SK-N-SH treated with all-trans-retinoic acid at 6 μM for 48 hours (cell line): ENCODE measurements around the gene NHEJ1.
"Not testable (repeated sequence)": the region's sequence is repeated elsewhere in the genome, so short reads cannot be mapped to it uniquely, and the experiment has no call there.

Experiments
- ATAC-seq: fragments of 200-7000 bp; cut with Tn5 transposase; 3 replicates; pipeline ENCODE4 v1.9.1; 2020; ENCODE audit warnings: mild to moderate bottlenecking, moderate library complexity
- ARNTL ChIP-seq: fragments of 450-650 bp; formaldehyde crosslinking; IDR thresholded peaks from 2 replicates; pipeline ENCODE4 v1.5.0; 2020; ENCODE audit warnings: low read depth, mild to moderate bottlenecking, moderate library complexity, borderline replicate concordance
- BACH2 ChIP-seq: fragments of 250-450 bp; sonication (Bioruptor Pico); IDR thresholded peaks from 2 replicates; pipeline ENCODE4 v1.9.0; 2021; ENCODE audit warnings: mild to moderate bottlenecking, borderline replicate concordance
- CSDC2 ChIP-seq: fragments of 250-450 bp; sonication (Bioruptor Pico); IDR thresholded peaks from 2 replicates; pipeline ENCODE4 v1.5.0; 2020; ENCODE audit warnings: mild to moderate bottlenecking, moderate library complexity
- CSRNP3 ChIP-seq: fragments of 250-450 bp; sonication (Bioruptor Pico); IDR thresholded peaks from 2 replicates; pipeline ENCODE4 v1.5.1; 2021; ENCODE audit warnings: mild to moderate bottlenecking, moderate library complexity
- ESRRG ChIP-seq: fragments of 250-450 bp; sonication (Bioruptor Pico); IDR thresholded peaks from 2 replicates; pipeline ENCODE4 v1.6.1; 2021; ENCODE audit warnings: mild to moderate bottlenecking
- ISL1 ChIP-seq: fragments of 250-450 bp; sonication (Bioruptor Pico); IDR thresholded peaks from 2 replicates; pipeline ENCODE4 v2.1.2; 2022; ENCODE audit warnings: mild to moderate bottlenecking, moderate library complexity
- OSR1 ChIP-seq: fragments of 250-450 bp; sonication (Bioruptor Pico); IDR thresholded peaks from 2 replicates; pipeline ENCODE4 v1.8.0; 2022; ENCODE audit warnings: moderate library complexity, mild to moderate bottlenecking, inconsistent platforms
- PPARA ChIP-seq: fragments of 250-450 bp; sonication (Bioruptor Pico); IDR thresholded peaks from 2 replicates; pipeline ENCODE4 v1.5.0; 2020; ENCODE audit warnings: mild to moderate bottlenecking, borderline replicate concordance
- RARB ChIP-seq: fragments of 250-450 bp; sonication (Bioruptor Pico); IDR thresholded peaks from 2 replicates; pipeline ENCODE4 v1.8.0; 2021; ENCODE audit warnings: mild to moderate bottlenecking, moderate library complexity
- SNAI2 ChIP-seq: fragments of 250-450 bp; sonication (Bioruptor Pico); IDR thresholded peaks from 2 replicates; pipeline ENCODE4 v1.5.0; 2020; ENCODE audit warnings: mild to moderate bottlenecking, moderate library complexity
- TCF4 ChIP-seq: fragments of 250-450 bp; sonication (Bioruptor Pico); IDR thresholded peaks from 2 replicates; pipeline ENCODE4 v1.8.0; 2021; ENCODE audit warnings: mild to moderate bottlenecking, moderate library complexity, borderline replicate concordance
- TOX ChIP-seq: fragments of 250-450 bp; sonication (Bioruptor Pico); IDR thresholded peaks from 2 replicates; pipeline ENCODE4 v1.8.0; 2021; ENCODE audit warnings: mild to moderate bottlenecking, moderate library complexity, borderline replicate concordance
- ZC3H10 ChIP-seq: fragments of 250-450 bp; sonication (Bioruptor Pico); IDR thresholded peaks from 2 replicates; pipeline ENCODE4 v1.5.1; 2021; ENCODE audit warnings: mild to moderate bottlenecking, moderate library complexity
- ZFP3 ChIP-seq: fragments of 250-450 bp; sonication (Bioruptor Pico); IDR thresholded peaks from 2 replicates; pipeline ENCODE4 v1.5.0; 2020; ENCODE audit warnings: mild to moderate bottlenecking, moderate library complexity
- ZFP30 ChIP-seq: fragments of 450-650 bp; formaldehyde crosslinking; IDR thresholded peaks from 2 replicates; pipeline ENCODE4 v1.5.0; 2022; ENCODE audit warnings: mild to moderate bottlenecking, moderate library complexity
- ZNF565 ChIP-seq: fragments of 450-650 bp; formaldehyde crosslinking; conservative IDR thresholded peaks from 2 replicates; pipeline ENCODE4 v1.5.0; 2020; ENCODE audit warnings: low read depth, mild to moderate bottlenecking, moderate library complexity
- ZNF70 ChIP-seq: fragments of 450-650 bp; formaldehyde crosslinking; IDR thresholded peaks from 2 replicates; pipeline ENCODE4 v1.5.0; 2020; ENCODE audit warnings: mild to moderate bottlenecking, moderate library complexity
- ZNF8 ChIP-seq: fragments of 450-650 bp; formaldehyde crosslinking; IDR thresholded peaks from 2 replicates; pipeline ENCODE4 v1.5.0; 2020; ENCODE audit warnings: mild to moderate bottlenecking, moderate library complexity
- TF ChIP-seq, protein P1 (sequence below): fragments of 250-450 bp; sonication (Bioruptor Pico); IDR thresholded peaks from 2 replicates; pipeline ENCODE4 v1.5.0; 2020; ENCODE audit warnings: mild to moderate bottlenecking, moderate library complexity
- TF ChIP-seq, protein P2 (sequence below): fragments of 250-450 bp; sonication (Bioruptor Pico); IDR thresholded peaks from 2 replicates; pipeline ENCODE4 v1.8.0; 2020; ENCODE audit warnings: mild to moderate bottlenecking, moderate library complexity, borderline replicate concordance
- TF ChIP-seq, protein P3 (sequence below): fragments of 250-450 bp; sonication (Bioruptor Pico); IDR thresholded peaks from 2 replicates; pipeline ENCODE4 v1.5.1; 2020; ENCODE audit warnings: low read depth, mild to moderate bottlenecking, moderate library complexity

The NHEJ1 gene

GRCh38 chr2:219204425-219205164 is 44.0 kb upstream of the NHEJ1 start:
- ATAC-seq, result no peak
- TF ChIP-seq CSDC2 (CRISPR knock-in tag) (no peak), BACH2 (no peak), ZNF70 (CRISPR knock-in tag) (no peak)
- TF ChIP-seq, protein P1, sequence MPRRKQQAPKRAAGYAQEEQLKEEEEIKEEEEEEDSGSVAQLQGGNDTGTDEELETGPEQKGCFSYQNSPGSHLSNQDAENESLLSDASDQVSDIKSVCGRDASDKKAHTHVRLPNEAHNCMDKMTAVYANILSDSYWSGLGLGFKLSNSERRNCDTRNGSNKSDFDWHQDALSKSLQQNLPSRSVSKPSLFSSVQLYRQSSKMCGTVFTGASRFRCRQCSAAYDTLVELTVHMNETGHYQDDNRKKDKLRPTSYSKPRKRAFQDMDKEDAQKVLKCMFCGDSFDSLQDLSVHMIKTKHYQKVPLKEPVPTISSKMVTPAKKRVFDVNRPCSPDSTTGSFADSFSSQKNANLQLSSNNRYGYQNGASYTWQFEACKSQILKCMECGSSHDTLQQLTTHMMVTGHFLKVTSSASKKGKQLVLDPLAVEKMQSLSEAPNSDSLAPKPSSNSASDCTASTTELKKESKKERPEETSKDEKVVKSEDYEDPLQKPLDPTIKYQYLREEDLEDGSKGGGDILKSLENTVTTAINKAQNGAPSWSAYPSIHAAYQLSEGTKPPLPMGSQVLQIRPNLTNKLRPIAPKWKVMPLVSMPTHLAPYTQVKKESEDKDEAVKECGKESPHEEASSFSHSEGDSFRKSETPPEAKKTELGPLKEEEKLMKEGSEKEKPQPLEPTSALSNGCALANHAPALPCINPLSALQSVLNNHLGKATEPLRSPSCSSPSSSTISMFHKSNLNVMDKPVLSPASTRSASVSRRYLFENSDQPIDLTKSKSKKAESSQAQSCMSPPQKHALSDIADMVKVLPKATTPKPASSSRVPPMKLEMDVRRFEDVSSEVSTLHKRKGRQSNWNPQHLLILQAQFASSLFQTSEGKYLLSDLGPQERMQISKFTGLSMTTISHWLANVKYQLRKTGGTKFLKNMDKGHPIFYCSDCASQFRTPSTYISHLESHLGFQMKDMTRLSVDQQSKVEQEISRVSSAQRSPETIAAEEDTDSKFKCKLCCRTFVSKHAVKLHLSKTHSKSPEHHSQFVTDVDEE (CRISPR knock-in tag), result no peak
- TF ChIP-seq, protein P2, sequence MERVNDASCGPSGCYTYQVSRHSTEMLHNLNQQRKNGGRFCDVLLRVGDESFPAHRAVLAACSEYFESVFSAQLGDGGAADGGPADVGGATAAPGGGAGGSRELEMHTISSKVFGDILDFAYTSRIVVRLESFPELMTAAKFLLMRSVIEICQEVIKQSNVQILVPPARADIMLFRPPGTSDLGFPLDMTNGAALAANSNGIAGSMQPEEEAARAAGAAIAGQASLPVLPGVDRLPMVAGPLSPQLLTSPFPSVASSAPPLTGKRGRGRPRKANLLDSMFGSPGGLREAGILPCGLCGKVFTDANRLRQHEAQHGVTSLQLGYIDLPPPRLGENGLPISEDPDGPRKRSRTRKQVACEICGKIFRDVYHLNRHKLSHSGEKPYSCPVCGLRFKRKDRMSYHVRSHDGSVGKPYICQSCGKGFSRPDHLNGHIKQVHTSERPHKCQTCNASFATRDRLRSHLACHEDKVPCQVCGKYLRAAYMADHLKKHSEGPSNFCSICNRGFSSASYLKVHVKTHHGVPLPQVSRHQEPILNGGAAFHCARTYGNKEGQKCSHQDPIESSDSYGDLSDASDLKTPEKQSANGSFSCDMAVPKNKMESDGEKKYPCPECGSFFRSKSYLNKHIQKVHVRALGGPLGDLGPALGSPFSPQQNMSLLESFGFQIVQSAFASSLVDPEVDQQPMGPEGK, result no peak

DNA sequence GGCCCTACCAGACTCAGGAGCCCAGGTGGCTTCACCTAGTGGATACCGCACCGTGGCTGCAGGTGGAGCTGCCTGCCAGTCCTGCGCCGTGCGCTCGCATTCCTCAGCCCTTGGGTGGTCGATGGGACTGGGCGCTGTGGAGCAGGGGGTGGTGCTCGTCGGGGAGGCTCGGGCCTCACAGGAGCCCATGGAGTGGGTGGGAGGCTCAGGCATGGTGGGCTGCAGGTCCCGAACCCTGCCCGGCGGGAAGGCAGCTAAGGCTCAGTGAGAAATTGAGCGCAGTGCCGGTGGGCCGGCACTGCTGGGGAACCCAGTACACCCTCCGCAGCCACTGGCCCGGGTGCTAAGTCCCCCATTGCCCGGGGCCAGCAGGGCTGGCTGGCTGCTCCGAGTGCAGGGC is 40.7 kb upstream of the NHEJ1 start:
- not testable (repeated sequence) for ATAC-seq

DNA sequence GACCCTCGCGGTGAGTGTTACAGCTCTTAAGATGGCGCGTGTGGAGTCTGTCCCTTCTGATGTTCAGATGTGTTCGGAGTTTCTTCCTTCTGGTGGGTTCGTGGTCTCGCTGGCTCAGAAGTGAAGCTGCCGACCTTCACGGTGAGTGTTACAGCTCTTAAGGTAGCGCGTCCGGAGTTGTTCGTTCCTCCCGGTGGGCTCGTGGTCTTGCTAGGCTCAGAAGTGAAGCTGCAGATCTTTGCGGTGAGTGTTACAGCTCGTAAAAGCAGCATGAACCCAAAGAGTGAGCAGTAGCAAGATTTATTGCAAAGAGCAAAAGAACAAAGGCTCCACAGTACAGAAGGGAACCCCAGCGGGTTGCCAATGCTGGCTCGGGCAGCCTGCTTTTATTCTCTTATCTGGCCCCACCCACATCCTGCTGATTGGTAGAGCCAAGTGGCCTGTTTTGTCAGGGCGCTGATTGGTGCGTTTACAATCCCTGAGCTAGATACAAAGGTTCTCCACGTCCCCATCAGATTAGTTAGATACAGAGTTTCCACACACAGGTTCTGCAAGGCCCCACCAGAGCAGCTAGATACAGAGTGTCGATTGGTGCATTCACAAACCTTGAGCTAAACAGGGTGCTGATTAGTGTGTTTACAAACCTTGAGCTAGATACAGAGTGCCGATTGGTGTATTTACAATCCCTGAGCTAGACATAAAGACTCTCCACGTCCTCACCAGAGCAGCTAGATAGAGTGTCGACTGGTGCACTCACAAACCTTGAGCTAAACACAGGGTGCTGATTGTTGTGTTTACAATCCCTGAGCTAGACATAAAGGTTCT is 40.1 kb upstream of the NHEJ1 start:
- not testable (repeated sequence) for ATAC-seq

DNA sequence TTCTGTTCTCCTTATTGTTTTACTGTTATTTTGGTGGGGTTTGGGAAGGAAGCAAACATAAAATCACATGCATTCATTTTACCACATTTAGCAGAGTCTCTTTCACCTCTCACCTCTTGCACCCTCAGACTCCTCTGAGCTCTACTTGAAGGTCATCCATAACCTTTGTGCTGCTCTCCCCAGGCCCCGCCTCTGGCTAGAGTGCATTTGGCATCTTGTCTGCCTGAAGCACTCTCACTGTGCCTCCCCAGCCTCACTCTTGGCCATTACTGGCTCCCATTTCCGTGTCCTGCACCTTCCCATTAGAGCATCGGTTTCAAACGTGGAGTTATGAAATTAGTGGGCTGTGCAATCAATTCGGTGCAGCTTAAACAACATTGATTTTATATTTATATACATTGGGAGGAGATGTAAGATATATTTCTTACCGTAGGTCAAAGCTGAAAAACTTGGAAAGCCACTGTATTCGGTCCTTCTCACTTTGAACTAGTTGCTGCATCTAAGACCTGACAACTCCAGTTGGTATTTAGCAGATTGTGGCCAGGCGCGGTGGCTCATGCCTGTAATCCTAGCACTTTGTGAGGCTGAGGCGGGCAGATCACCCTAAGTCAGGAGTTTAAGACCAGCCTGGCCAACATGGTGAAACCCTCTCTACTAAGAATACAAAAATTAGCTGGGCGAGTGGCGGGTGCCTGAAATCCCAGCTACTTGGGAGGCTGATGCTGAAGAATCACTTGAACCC is 39.0 kb upstream of the NHEJ1 start:
- no peak for ATAC-seq
- TF ChIP-seq TCF4 (CRISPR knock-in tag), result no peak
- no peak for TF ChIP-seq ZC3H10 (CRISPR knock-in tag)
- TF ChIP-seq SNAI2 (CRISPR knock-in tag), result no peak
- no peak for TF ChIP-seq OSR1
- no peak for TF ChIP-seq ISL1 (CRISPR knock-in tag)
- no peak for TF ChIP-seq ZFP3 (CRISPR knock-in tag)
- TF ChIP-seq, protein P1 (CRISPR knock-in tag), result no peak
- no peak for TF ChIP-seq BACH2
- no peak for TF ChIP-seq PPARA
- TF ChIP-seq TOX, result no peak
- TF ChIP-seq ESRRG (CRISPR knock-in tag), result no peak
- TF ChIP-seq RARB (CRISPR knock-in tag), result no peak
- no peak for TF ChIP-seq ZNF565 (CRISPR knock-in tag)
- no peak for TF ChIP-seq CSDC2 (CRISPR knock-in tag)
- TF ChIP-seq ARNTL, result no peak
- TF ChIP-seq ZNF8 (CRISPR knock-in tag), result no peak
- no peak for TF ChIP-seq ZNF70 (CRISPR knock-in tag)
- TF ChIP-seq, protein P3, sequence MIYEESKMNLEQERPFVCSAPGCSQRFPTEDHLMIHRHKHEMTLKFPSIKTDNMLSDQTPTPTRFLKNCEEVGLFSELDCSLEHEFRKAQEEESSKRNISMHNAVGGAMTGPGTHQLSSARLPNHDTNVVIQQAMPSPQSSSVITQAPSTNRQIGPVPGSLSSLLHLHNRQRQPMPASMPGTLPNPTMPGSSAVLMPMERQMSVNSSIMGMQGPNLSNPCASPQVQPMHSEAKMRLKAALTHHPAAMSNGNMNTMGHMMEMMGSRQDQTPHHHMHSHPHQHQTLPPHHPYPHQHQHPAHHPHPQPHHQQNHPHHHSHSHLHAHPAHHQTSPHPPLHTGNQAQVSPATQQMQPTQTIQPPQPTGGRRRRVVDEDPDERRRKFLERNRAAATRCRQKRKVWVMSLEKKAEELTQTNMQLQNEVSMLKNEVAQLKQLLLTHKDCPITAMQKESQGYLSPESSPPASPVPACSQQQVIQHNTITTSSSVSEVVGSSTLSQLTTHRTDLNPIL (CRISPR knock-in tag), result no peak
- TF ChIP-seq ZFP30, result no peak
- TF ChIP-seq CSRNP3 (CRISPR knock-in tag), result no peak
